Endothelial cell (in vitro differentiated cells): ENCODE results near the gene OR6M1. TPM values are rescaled to one million over a fixed set of nuclear protein-coding genes. Genes with fewer than 3 reads are reported as not detected.

Experiments used
- DNase-seq: peaks from one replicate; pipeline ENCODE4 v3.0.0; 2021; ENCODE audit warnings: low spot score
- H3K27ac Mint-ChIP-seq: one replicate; pipeline ENCODE4 v1.8.0; 2021; ENCODE audit warnings: mixed read lengths, inconsistent platforms; ENCODE audit not compliant: unreplicated experiment
- H3K27me3 Mint-ChIP-seq: one replicate; pipeline ENCODE4 v1.8.0; 2021; ENCODE audit warnings: mild to moderate bottlenecking, moderate library complexity, mixed read lengths, inconsistent platforms; ENCODE audit not compliant: unreplicated experiment
- H3K36me3 Mint-ChIP-seq: one replicate; pipeline ENCODE4 v1.8.0; 2021; ENCODE audit warnings: mild to moderate bottlenecking, low read depth, mixed read lengths, inconsistent platforms; ENCODE audit not compliant: unreplicated experiment
- H3K4me1 Mint-ChIP-seq: one replicate; pipeline ENCODE4 v1.8.0; 2021; ENCODE audit warnings: mild to moderate bottlenecking, mixed read lengths, inconsistent platforms; ENCODE audit not compliant: unreplicated experiment
- H3K4me3 Mint-ChIP-seq: one replicate; pipeline ENCODE4 v1.8.0; 2021; ENCODE audit warnings: mild to moderate bottlenecking, mixed read lengths, inconsistent platforms; ENCODE audit not compliant: unreplicated experiment
- H3K9me3 Mint-ChIP-seq: one replicate; pipeline ENCODE4 v1.8.0; 2021; ENCODE audit warnings: mixed read lengths, inconsistent platforms; ENCODE audit not compliant: unreplicated experiment
- long read RNA-seq: library from polyadenylated mRNA; unstranded; transcript quantifications from one replicate; pipeline ENCODE4 v2.0.0, GENCODE V29; 2020; ENCODE audit not compliant: unreplicated experiment
- total RNA-seq: library from RNA; stranded (reverse); fragmentation: NEBNext Ultra II Directional; extraction: Animal tissue kit (Norgen Biotek cat#: 25700); gene quantifications from one replicate; pipeline ENCODE4 v1.2.1, GENCODE V29; 2021; ENCODE audit not compliant: unreplicated experiment
- TF ChIP-seq, protein P1 (sequence below): fragments of 200-600 bp; sonication (generic); IDR thresholded peaks from one replicate; pipeline ENCODE4 v1.5.0; 2021; ENCODE audit warnings: antibody characterized with exemption; ENCODE audit not compliant: unreplicated experiment

Gene OR6M1, protein sequence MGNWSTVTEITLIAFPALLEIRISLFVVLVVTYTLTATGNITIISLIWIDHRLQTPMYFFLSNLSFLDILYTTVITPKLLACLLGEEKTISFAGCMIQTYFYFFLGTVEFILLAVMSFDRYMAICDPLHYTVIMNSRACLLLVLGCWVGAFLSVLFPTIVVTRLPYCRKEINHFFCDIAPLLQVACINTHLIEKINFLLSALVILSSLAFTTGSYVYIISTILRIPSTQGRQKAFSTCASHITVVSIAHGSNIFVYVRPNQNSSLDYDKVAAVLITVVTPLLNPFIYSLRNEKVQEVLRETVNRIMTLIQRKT
- total RNA-seq = not detected
- long read RNA-seq = 0 reads

DNA sequence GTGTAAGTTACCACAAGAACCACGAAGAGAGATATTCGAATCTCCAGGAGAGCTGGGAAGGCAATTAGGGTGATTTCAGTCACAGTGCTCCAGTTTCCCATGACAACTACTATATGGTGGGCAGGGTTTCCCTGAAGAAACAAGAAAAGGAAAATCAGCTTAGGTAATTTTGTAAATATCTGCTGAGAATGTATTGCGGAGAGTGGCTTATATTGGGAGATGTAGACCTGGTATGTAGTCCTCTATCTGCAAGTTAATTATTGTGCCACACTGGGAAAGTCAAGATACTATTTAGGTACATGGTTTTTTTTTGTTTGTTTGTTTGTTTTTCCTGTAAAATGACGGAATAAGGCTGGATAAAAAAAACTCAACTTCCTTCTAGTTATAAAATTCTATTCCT, at the start of gene OR6M1:
TSS of gene OR6M1 (minus strand) at position 101 of the 400 bp plus-strand sequence. CDS start at position 101, 0 bp downstream.
- H3K36me3 Mint-ChIP-seq = no peaks in the 10 kb centered on the region
- no peaks in the 10 kb centered on the region for H3K9me3 Mint-ChIP-seq
- DNase-seq = no peak
- no peaks in the 10 kb centered on the region for H3K4me1 Mint-ChIP-seq
- no peak within 1 kb of the TSS for H3K27ac Mint-ChIP-seq
- no peaks in the 10 kb centered on the region for H3K27me3 Mint-ChIP-seq
- H3K4me3 Mint-ChIP-seq = no peak within 1 kb of the TSS
- TF ChIP-seq, protein P1, sequence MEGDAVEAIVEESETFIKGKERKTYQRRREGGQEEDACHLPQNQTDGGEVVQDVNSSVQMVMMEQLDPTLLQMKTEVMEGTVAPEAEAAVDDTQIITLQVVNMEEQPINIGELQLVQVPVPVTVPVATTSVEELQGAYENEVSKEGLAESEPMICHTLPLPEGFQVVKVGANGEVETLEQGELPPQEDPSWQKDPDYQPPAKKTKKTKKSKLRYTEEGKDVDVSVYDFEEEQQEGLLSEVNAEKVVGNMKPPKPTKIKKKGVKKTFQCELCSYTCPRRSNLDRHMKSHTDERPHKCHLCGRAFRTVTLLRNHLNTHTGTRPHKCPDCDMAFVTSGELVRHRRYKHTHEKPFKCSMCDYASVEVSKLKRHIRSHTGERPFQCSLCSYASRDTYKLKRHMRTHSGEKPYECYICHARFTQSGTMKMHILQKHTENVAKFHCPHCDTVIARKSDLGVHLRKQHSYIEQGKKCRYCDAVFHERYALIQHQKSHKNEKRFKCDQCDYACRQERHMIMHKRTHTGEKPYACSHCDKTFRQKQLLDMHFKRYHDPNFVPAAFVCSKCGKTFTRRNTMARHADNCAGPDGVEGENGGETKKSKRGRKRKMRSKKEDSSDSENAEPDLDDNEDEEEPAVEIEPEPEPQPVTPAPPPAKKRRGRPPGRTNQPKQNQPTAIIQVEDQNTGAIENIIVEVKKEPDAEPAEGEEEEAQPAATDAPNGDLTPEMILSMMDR = no peak

DNA sequence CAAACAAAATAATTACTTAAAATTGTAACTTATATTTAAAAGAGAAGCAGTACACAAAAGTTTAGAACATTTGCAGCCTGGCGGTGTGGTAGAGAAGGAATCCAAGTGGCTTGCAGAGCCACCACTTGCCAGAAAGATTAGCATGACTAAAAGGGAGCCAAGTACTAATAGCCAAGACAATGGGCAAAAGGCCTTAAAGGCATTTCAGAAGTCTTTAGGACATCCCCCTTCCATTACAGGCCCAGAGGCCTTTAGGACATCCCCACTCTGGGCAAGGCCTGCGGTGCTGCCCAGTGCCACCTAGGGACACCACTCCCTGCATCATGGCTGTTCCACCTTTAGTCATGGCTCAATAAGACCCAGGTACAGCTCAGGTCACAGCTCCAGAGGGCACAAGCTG, 46.9 kb upstream of the OR6M1 start:
- H3K27ac Mint-ChIP-seq = no peak overlapping the region
- TF ChIP-seq, protein P1 = no peak
- H3K9me3 Mint-ChIP-seq = peaks cover 4% of the 10 kb centered on the region
- no peak for DNase-seq
- no peaks in the 10 kb centered on the region for H3K27me3 Mint-ChIP-seq
- H3K36me3 Mint-ChIP-seq = peaks cover 10% of the 10 kb centered on the region
- no peaks in the 10 kb centered on the region for H3K4me1 Mint-ChIP-seq
- H3K4me3 Mint-ChIP-seq = no peak overlapping the region

DNA sequence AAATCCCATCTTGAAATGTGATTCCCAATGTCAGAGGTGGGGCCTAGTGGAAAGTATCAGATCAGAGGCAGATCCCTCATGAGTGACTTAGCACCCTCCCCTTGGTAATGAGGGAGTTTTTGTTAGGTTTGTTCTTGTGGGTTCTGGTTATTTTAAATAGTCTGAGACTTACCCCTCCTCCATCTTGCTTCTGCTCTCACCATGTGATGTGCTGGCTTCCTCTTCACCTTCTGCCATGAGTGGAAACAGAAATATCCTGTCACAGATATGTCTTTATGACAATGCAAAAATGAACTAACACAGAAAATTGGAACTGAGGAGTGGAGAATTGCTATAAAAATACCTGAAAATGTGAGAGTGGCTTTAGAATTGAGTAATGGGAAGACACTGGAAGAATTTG, 46.2 kb upstream of the OR6M1 start:
- Mint-ChIP-seq H3K27ac (no peak overlapping the region), H3K9me3 (peaks cover 4% of the 10 kb centered on the region), H3K4me3 (no peak overlapping the region), H3K27me3 (no peaks in the 10 kb centered on the region), H3K4me1 (no peaks in the 10 kb centered on the region), H3K36me3 (peaks cover 10% of the 10 kb centered on the region)
- no peak for DNase-seq
- TF ChIP-seq, protein P1 = no peak

DNA sequence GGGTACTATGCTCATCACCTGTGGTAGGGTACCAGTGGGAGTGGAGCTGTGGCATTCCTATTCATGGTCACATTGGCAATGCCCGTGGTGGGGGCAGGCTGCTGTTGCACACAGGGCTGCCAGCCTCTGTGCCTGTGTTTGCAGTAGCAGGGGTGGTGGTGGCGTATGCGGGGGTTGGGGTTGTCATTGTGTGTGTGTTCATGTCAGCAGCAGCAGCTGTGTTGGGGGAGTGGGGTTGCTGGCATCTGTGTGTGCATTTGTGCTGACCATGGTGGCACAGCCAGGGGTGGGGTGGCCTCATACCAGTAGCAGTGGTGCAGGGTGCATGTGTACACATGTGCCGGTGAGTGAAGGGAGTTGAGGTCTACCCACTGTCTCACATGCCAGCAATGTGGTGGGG, 45.0 kb upstream of the OR6M1 start:
- Mint-ChIP-seq H3K4me3 (no peak overlapping the region), H3K4me1 (no peaks in the 10 kb centered on the region), H3K9me3 (peaks cover 3% of the 10 kb centered on the region), H3K27ac (no peak overlapping the region), H3K27me3 (no peaks in the 10 kb centered on the region), H3K36me3 (peaks cover 10% of the 10 kb centered on the region)
- no peak for DNase-seq
- TF ChIP-seq, protein P1 = no peak

DNA sequence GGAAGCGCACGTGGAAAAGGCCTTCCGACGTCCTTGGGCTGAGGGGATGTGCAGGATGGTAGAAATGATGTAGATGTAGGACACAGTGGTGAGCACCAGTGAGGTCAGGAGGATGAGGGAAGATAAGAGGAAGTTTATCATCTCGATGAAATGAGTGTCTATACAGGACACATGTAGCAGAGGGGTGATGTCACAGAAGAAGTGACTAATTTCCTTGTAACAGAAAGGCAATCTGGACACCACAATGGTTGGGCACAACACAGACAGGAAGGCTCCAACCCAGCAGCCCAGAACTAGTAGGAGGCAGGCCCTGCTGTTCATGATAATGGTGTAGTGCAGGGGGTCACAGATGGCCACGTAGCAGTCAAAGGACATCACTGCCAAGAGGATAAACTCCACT, 35.0 kb upstream of the OR6M1 start:
- no peak overlapping the region for H3K4me3 Mint-ChIP-seq
- no peak for DNase-seq
- no peaks in the 10 kb centered on the region for H3K36me3 Mint-ChIP-seq
- H3K27ac Mint-ChIP-seq = no peak overlapping the region
- no peaks in the 10 kb centered on the region for H3K9me3 Mint-ChIP-seq
- H3K27me3 Mint-ChIP-seq = peaks cover 5% of the 10 kb centered on the region
- TF ChIP-seq, protein P1 = no peak
- peaks cover 10% of the 10 kb centered on the region for H3K4me1 Mint-ChIP-seq
